Nephron progenitor cell (in vitro differentiated cells): ENCODE results near the gene KIAA1958.
A peak's percentile ranks its signal among the peaks of the same experiment; 100 is the strongest.

Experiments
- DNase-seq: peaks from one replicate; pipeline ENCODE4 v3.0.0; 2021
- H3K27ac Mint-ChIP-seq: 2 replicates; pipeline ENCODE4 v1.8.0; 2021; ENCODE audit warnings: mild to moderate bottlenecking, moderate library complexity, mixed read lengths
- H3K27me3 Mint-ChIP-seq: 2 replicates; pipeline ENCODE4 v1.8.0; 2021; ENCODE audit warnings: mild to moderate bottlenecking, low read depth, mixed read lengths; ENCODE audit not compliant: poor library complexity
- H3K36me3 Mint-ChIP-seq: 2 replicates; pipeline ENCODE4 v1.8.0; 2021; ENCODE audit warnings: low read depth, mixed read lengths
- H3K4me1 Mint-ChIP-seq: 2 replicates; pipeline ENCODE4 v1.8.0; 2021; ENCODE audit warnings: mixed read lengths
- H3K4me3 Mint-ChIP-seq: 2 replicates; pipeline ENCODE4 v1.8.0; 2021; ENCODE audit warnings: mild to moderate bottlenecking, moderate library complexity, mixed read lengths
- H3K9me3 Mint-ChIP-seq: 2 replicates; pipeline ENCODE4 v1.8.0; 2021; ENCODE audit warnings: mild to moderate bottlenecking, moderate library complexity, mixed read lengths
- CTCF ChIP-seq: fragments of 200-600 bp; sonication (generic); IDR thresholded peaks from 2 replicates; pipeline ENCODE4 v1.5.0; 2021; ENCODE audit warnings: antibody characterized with exemption

Gene KIAA1958

GRCh38 chr9:112717661-112718331 lies 231.2 kb downstream of the KIAA1958 start, which contains the start of gene INIP:
INIP (minus strand) TSS chr9:112718117; CDS start chr9:112716485, 1,632 bp downstream.
- Mint-ChIP-seq H3K36me3 (peaks cover 29% of the 10 kb centered on the region), H3K4me1 (peaks cover 8% of the 10 kb centered on the region), H3K27ac (peak within 1 kb of the TSS; percentile 99), H3K9me3 (peaks cover 12% of the 10 kb centered on the region), H3K4me3 (peak within 1 kb of the TSS; percentile 99), H3K27me3 (peaks cover 13% of the 10 kb centered on the region)
- DNase-seq: peak; percentile 95
- TF ChIP-seq CTCF: no peak
